GM19240 (cell line): ENCODE measurements around the gene NPIPB2.
"Not testable (repeated sequence)": the region's sequence is repeated elsewhere in the genome, so short reads cannot be mapped to it uniquely, and the experiment has no call there.

Source experiments
- DNase-seq: peaks from one replicate; pipeline ENCODE4 v3.0.0; 2011; ENCODE audit warnings: low spot score; ENCODE audit not compliant: insufficient read length

Gene NPIPB2

DNA sequence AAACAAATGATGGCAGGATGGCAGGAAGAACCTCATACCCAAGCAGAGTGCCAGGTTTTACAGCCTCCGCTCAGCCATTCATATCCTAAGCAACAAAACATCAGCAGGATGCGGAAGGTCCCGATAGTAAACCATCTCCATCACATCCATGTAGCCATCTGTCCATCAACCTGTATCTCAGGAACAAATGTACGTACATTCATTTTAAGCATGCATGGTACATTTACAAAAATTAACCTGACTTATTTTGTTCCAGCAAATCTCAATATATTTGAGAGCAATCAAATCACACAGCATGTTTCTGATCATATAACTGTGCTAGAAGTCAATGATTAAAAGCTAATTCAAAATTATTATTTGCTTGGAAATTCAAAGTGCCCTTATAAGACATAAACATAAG lies at the start of gene NPIPB2:
TSS of gene NPIPB2 (minus strand) at position 101 of the 400 bp plus-strand sequence. CDS start at position 101, 0 bp downstream.
- DNase-seq = not testable (repeated sequence)

DNA sequence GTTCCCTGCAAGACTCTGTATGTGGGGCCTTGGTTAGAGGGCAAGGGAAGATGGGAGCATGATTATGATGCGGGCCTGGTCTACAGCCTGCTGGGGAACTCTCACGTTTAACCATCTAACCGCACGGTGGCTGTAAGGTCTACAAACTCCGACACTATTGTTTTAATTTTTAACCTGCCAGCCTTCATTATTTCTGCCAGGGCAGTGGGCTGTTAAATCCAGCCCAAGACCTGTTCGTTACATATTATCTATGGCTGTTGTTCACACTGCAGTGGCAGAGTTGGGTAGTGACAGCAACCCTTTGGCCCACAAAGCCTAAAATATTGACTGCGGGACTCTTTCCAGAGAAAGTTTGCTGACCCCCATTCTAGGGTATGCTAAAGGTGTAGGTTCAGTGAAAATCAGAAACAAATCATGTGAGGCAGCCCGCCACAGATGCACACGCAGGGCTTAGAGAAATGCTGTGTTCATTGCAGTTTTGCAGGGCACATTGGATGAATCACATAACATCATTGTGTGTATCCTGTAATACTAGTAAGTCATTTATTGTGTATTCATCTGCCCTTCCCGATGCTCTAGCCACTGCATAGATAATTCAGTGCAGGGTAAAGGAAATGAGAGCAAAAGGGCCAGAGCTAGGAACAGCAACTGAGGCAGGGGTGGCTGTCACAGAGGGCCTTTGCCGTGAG lies 49.0 kb upstream of the NPIPB2 start:
- no peak for DNase-seq

GRCh38 chr16:11988258-11988978 lies 46.6 kb upstream of the NPIPB2 start:
- no peak for DNase-seq

- DNase-seq = no peak
These were observed 44.7 kb upstream of the NPIPB2 start for GRCh38 chr16:11986521-11987057.

DNA sequence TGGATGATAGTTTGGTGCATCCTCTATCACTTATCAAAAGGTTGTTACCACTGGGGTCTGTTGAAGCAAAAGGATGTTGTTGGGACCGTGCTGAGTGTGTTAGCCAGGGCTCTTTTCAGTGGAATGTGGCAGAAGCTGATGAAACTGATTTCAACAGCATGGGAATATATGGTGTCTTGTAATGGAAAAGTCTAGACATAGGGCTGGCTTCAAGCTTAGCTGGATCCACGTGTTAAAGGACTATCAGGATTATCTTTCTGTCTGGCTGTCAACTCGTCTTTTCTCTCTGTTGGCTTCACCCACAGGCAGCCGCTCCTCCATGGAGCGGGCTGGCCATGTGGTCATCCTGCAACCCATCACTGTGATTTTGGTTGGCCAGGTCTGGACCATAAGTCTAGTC lies 43.4 kb upstream of the NPIPB2 start:
- DNase-seq = no peak

DNA sequence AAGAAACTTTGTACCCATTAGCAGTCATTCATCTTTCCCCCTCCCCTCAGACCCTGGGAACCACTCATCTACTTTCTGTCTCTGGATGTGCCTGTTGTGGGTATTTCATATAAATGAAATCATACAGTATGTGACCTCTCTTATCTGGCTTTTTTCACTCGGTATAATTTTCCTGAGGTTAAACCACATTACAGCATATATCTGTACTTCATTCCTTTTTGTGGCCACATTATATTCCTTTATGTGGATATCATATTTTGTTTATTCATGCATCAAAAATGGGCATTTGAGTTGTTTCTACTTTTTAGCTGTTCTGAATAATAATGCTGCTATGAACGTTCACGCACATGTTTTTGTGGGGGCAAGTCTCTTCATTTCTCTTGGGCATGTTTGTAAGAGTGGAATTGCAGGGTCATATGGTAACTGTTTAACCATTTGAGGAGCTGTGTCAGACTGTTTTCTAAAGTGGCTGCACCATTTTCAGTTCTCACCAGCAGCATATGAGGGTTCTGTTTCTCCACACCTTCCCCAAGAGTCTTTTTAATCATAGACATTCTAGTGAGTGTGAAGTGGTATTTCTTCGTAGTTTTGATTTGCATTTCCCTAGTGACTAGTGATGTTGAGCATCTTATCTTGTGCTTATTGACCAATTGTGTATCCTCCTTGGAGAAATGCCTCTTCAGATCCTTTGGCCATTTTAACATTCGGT lies 38.4 kb upstream of the NPIPB2 start:
- no peak for DNase-seq

- no peak for DNase-seq
These were observed 37.3 kb upstream of the NPIPB2 start for GRCh38 chr16:11979013-11979672.

DNA sequence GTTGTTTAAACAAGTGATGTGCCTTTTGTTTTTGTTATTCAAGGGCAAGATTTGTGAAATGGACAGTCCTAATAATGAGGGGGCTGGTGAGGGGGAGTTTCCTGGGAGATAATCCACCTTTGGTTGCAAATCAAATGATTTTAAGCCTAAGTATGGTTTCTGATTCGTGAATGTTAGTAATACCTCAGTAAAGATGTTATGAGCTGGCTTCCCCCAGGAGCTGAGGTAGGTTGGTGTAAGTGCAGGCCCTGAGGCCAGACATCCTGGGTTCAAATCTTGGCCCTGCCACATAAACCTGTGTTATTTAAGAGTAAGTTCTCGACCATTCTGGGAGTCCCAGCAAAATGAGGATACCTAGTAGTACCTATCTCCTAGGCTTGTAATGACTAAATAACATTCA lies 36.2 kb upstream of the NPIPB2 start:
- no peak for DNase-seq

- DNase-seq = no peak
These were observed 35.7 kb upstream of the NPIPB2 start for GRCh38 chr16:11977376-11978041.

DNA sequence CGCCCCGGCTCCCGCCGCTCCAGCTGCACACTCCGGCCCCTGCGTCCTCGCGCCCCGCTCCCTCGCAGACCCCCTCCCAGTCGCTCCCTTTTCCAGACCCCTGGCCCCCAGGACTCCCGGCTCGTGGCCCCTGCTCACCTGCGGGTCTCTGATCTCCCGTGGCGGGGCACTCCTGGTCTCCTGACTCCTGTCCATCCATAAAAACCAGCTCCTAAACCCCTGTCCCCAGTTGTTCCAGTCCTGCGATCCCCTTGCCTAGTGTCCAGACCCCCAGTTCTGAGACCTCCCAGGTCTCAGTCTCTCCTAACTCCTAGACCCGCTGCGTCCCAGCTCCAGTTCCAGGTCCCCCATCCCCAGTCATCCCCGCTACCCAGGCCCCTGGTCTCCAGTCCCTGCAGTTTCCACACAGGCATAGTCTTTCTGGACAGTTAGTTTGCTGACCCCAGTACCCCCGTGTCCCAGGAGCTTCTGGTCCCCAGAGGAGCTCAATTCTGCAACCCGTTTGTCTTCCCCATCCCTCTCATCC lies 35.1 kb upstream of the NPIPB2 start:
- DNase-seq = no peak

GRCh38 chr16:11973070-11973469 lies 31.2 kb upstream of the NPIPB2 start:
- no peak for DNase-seq

- no peak for DNase-seq
These were observed 30.3 kb upstream of the NPIPB2 start for GRCh38 chr16:11972128-11972527.

DNA sequence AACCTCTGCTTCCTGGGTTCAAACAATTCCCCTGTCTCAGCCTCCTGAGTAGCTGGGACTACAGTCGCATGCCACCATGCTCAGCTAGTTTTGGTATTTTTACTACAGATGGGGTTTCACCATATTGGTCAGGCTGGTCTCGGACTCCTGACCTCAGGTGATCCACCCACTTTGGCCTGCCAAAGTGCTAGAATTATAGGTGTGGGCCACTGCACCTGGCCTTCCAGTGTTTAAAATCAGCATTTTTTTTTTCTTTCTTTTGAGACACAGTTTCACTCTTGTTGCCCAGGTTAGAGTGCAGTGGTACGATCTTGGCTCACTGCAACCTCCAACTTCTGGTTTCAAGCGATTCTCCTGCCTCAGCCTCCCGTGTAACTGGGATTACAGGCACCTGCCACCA lies 28.4 kb upstream of the NPIPB2 start:
- DNase-seq = not testable (repeated sequence)

- DNase-seq = no peak
These were observed 26.7 kb upstream of the NPIPB2 start for GRCh38 chr16:11968577-11968976.

DNA sequence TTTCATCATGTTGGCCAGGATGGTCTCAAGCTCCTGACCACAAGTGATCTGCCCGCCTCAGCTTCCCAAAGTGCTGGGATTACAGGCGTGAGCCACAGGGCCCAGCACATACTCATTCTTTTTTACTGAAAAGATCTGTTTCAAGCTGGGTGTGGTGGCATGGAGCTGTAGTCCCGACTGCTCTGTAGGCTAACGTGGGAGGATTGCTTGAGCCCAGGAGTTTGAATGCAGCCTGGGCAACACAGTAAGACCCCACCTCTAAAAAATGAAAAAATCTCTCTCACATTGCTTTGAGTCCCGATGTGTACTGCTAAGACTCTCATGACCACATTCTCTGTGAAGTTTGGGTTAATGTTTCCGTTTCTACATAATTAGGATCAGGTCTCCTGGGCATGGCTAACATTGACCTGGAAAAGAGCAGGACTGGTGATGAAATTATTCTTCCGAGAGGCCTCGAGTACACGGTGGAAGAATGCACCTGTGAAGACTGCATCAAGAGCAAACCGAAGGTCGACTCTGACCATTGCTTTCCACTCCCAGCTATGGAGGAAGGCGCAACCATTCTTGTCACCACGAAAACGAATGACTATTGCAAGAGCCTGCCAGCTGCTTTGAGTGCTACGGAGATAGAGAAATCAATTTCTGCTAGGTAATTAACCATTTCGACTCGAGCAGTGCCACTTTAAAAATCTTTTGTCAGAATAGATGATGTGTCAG lies 25.5 kb upstream of the NPIPB2 start:
- DNase-seq = no peak

DNA sequence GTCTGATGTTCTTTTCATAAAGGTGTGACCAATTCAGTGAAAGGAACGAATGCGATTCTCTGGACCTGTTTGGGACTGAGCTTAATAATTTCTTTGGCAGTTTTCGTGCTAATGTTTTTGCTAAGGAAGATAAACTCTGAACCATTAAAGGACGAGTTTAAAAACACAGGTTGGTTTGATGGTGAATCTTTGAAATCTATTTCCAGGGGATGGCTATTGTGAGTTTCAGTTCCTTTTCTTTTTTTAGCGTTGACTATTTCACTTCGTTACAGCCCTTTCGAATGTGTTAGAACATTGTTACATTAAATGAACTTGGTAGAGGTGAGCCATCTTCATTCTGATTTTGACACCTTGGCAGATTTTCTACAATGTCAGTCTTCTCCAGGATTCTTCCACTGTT lies 24.3 kb upstream of the NPIPB2 start:
- DNase-seq = no peak

- no peak for DNase-seq
These were observed 23.1 kb upstream of the NPIPB2 start, which contains the start of gene TNFRSF17 for GRCh38 chr16:11964761-11965551. Gene TNFRSF17 (plus strand): TSS chr16:11965210. CDS start chr16:11965325, 115 bp downstream.

DNA sequence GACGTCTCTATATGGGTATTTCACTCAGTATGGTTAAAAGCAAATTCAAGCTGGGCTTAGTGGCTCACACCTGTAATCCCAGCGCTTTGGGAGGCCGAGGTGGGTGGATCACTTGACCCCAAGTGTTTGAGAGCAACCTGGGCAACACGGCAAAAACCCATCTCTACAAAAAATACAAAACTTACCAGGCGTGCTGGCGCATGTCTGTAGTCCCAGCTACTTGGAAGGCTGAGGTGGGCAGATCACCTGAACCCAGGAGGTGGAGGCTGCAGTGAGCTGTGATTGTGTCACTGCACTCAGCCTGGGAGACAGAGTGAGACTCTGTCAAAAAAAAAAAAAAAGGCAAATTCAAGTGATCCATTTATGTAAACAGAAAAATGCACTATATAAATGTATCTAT lies 21.9 kb upstream of the NPIPB2 start:
- no peak for DNase-seq

DNA sequence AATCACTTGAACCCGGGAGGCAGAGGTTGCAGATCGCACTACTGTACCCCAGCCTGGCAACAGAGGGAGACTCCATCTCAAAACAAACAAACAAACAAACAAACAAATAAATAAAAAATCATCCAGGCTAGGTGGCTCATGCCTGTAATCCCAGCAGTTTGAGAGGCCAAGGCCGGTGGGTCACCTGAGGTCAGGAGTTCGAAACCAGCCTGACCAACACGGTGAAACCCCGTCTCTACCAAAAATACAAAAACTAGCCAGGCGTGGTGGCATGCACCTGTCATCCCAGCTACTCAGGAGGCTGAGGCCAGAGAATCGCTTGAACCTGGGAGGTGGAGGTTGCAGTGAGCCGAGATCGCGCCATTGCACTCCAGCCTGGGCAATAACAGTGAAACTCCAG lies 21.1 kb upstream of the NPIPB2 start:
- not testable (repeated sequence) for DNase-seq
